GM20000 (cell line): ENCODE measurements around the gene CA9.

ENCODE experiments used
- DNase-seq: peaks from one replicate; pipeline ENCODE4 v3.0.0; 2012; ENCODE audit warnings: low spot score
- TF ChIP-seq, protein P1 (sequence below): IDR thresholded peaks from 2 replicates; pipeline ENCODE4 v1.5.1; 2012; ENCODE audit warnings: mild to moderate bottlenecking, control low read depth; ENCODE audit errors: extremely low read depth, missing control alignments

Gene CA9

DNA sequence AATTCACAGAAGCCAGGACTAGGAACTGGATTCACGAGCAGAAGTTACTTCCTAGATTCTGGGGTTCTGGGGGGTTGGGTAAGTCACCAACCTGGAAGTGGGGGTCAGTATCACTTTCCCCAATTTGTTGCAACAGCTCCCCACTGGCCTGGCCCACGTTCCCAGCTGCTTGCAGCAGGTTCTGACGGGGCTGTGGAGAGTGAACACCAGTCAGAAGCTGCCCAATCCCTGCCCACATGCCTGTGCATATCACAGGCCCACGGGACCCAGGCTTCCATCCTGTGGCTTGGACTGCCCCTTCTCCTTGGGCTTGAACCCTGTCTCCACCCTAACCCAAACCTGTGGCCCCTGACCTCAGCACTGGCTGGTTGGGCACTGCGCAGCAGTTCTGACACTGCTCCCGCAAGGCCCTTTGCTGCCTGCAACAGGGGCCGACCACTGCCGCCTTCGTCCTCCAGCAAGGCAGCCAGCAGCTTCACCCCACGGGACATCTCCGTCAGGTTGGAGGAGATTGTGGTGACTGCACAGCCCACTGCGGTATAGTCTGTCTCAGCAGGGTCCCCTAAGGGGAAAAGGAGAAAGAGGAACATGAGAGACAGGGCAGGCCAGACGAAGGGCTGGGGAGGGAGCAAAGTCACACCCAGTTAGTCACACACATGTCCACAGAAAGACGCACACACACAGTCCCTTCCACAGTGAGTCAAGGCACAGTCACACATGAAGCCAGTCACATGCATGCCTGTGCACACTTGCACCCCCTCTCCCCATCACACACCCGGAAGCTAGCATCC, 45.2 kb downstream of the CA9 start:
- no peak for DNase-seq
- TF ChIP-seq, protein P1, sequence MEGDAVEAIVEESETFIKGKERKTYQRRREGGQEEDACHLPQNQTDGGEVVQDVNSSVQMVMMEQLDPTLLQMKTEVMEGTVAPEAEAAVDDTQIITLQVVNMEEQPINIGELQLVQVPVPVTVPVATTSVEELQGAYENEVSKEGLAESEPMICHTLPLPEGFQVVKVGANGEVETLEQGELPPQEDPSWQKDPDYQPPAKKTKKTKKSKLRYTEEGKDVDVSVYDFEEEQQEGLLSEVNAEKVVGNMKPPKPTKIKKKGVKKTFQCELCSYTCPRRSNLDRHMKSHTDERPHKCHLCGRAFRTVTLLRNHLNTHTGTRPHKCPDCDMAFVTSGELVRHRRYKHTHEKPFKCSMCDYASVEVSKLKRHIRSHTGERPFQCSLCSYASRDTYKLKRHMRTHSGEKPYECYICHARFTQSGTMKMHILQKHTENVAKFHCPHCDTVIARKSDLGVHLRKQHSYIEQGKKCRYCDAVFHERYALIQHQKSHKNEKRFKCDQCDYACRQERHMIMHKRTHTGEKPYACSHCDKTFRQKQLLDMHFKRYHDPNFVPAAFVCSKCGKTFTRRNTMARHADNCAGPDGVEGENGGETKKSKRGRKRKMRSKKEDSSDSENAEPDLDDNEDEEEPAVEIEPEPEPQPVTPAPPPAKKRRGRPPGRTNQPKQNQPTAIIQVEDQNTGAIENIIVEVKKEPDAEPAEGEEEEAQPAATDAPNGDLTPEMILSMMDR: no peak

DNA sequence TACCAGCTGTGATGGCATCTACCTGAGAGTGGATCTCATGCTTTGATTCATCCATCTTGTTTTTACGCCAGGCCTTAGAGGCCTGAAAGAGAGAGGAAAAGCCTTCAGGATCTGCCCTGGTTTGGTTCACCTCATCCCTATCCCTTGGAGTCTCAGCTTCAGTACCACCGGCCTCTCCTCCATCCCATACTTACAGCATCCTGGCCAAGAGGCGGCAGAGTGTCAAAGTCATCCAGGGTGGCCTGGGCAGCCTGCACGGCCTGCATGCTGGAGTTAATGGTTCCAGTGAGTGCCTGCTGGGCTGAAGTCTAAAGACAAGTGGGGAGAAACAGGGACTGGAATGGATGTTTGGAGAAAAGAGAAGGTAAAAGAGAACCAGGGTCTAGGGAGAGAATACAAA, 45.8 kb downstream of the CA9 start:
- TF ChIP-seq, protein P1: no peak
- DNase-seq: no peak

DNA sequence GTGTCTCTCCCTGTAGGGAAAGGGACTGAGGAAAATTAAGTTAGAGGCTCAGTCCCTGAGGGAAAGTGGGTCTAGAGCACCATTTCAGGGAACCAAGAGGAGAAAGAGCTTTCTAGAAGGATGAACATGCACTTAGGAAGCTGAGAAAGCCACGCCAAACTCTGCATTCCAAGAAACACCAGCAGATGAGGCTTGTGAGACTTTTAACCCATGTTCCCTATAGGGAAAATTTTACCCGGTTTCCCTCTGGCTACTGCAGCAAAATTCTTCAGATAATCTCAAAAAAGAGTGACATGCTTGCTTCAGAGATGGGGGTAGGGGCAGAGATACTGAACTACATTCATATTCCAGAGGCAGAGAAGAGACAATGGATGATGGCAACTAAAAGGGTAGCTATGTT, 49.7 kb downstream of the CA9 start:
- TF ChIP-seq, protein P1: no peak
- no peak for DNase-seq

DNA sequence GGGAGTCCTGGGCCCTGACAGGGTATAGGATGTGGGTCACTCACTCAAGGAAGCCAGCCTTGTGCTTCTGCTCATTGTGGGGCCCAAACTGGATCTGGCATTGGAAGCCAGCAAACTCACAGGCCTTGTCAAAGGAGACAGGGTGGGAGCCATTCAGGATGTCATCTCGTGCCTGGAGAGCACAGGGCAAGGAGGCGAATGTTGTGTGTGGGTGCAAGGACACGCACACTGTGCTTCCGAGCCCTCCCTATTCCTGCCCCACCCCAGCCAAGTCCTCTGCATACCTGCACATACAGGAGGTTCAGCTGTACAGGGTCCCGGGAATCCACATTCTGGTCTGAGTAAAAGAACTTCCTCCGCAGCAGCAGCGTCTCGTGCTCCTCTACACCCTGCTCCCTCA, 50.2 kb downstream of the CA9 start:
- TF ChIP-seq, protein P1: no peak
- no peak for DNase-seq

- TF ChIP-seq, protein P1: no peak
- no peak for DNase-seq
Observed at GRCh38 chr9:35725362-35725761, 51.6 kb downstream of the CA9 start.

DNA sequence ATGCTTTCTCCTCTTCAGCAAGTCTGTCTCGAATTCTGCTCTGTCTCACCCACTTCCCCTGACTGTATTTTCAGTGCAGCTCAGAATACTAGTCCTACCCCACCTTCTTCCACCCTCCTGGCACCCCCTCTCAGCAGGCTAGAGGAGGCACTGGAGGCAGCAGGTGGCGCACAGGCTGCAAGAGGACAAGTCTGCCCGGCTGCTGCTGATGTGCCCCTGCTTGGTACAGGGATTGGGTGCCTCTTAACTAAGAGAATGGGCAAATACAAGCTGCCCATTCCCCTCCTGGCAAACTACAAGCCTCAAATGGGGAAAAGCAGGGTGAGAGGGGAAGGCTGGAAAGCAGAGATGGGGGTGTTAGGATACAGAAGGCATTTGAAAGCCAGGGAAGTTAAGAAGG, 53.2 kb downstream of the CA9 start:
- DNase-seq: peak; percentile 39
- TF ChIP-seq, protein P1: peak; percentile 16

GRCh38 chr9:35727676-35728040, 53.9 kb downstream of the CA9 start:
- TF ChIP-seq, protein P1: no peak
- DNase-seq: no peak
